ENCODE data around the gene LASP1NB.

DNA sequence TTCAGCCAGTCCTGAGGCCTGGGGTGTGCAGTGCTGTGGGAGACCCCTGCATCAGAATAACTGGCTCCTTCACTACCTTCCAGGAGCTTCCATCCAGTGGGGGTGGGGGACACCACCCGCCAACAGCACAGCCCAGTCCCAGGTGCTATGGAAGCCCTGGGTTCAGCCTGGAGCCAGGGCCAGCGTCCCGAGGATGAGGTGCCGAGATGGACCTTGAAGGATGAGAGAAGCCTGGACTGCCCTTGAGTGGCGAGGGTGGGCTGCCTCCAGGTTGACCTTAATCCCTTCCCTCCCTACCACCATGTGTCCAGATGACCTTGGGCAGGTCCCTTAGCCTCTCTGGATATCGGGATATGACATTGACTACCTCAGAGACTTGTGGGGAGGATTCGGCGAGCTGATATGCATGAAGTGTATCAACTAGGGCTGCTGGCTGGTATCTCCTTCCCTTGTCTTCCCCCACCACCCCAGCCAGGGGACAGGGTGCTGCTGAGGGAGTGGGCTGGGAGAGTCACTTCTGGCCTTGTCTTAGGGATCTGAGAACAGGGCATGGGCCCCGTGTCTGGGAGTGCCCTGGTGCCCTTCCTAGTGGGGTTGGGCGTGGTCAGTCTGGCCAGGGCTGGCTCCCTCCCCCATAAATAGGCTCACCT, 14.2 kb upstream of the LASP1NB start:
- TF ChIP-seq, protein P1, sequence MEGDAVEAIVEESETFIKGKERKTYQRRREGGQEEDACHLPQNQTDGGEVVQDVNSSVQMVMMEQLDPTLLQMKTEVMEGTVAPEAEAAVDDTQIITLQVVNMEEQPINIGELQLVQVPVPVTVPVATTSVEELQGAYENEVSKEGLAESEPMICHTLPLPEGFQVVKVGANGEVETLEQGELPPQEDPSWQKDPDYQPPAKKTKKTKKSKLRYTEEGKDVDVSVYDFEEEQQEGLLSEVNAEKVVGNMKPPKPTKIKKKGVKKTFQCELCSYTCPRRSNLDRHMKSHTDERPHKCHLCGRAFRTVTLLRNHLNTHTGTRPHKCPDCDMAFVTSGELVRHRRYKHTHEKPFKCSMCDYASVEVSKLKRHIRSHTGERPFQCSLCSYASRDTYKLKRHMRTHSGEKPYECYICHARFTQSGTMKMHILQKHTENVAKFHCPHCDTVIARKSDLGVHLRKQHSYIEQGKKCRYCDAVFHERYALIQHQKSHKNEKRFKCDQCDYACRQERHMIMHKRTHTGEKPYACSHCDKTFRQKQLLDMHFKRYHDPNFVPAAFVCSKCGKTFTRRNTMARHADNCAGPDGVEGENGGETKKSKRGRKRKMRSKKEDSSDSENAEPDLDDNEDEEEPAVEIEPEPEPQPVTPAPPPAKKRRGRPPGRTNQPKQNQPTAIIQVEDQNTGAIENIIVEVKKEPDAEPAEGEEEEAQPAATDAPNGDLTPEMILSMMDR (IDR thresholded peaks at IDR 0.05; ENCODE audit: control extremely low read depth in 1 of 3, insufficient read depth in 1 of 3, low read depth in 1 of 3, low read length in 3 of 3), result no peak
- TF ChIP-seq CBX8 (IDR thresholded peaks at IDR 0.05; ENCODE audit: borderline replicate concordance, low read depth, low read length) (no peak), NRF1 (IDR thresholded peaks at IDR 0.05; ENCODE audit: low read depth, low read length) (no peak)
